HG02571 (cell line): ENCODE data around the gene DLD.
"Not testable (repeated sequence)": the region's sequence is repeated elsewhere in the genome, so short reads cannot be mapped to it uniquely, and the experiment has no call there.

Source experiments
- ATAC-seq: cut with Tn5 transposase; IDR thresholded peaks from one replicate; pipeline ENCODE4 v1.9.1; 2021; ENCODE audit warnings: mild to moderate bottlenecking, moderate library complexity; ENCODE audit not compliant: unreplicated experiment

Gene DLD

DNA sequence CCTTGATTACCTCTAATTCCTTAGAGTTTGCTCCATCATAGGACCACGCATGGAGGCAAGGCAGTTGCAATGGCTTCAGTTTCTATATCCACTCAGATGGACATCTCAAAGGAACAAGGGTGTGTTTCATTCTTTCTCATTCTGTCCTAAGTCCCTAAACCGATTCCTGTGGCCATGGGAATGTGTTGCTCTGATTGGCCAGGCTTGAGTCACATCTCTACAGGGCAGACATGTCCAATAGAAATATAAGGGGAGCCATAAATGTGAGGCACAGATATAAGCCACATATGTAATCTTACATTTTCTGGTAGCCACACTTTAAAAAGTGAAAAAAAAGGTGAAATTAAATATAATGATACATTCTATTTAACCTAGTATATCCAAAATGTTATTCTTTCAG lies 16.9 kb upstream of the DLD start:
- ATAC-seq, result no peak

DNA sequence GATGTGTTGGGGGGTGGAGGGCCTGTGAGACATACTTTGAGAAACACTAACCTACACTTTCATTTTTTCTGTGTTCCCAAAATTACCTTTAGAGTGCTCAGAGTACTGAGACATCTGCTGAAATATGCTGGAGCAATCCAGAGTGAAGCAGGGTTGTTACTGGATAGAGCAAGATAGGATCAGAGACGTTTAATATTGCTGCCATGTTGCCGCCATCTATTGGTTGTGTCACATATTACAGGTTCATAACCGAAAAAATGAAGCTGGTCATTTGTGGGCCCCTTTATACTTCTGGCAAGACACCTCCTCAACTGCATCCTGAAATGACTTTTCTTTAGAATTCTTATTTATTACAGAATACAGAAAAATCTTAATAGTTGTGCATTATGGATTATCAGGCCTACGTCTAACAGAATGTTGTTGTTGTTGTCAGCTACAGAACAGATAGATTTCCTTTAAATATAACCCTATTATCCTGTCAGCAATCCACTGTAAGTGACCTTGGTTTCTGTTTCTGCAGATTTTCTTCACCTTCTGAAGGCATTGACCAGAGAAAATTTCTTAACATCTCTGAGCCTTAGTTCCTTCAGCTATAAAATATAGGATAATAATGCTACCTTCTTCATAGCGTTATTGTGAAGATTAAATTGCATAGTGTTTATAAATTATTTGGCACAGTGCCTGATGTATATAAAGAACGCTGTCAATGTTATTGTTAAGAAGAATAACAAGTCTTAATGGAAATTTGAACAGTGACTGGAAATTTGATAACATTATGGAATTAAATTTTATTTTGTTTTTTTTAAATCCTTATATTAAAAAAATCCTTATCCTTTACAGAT lies 16.2 kb upstream of the DLD start:
- ATAC-seq, result no peak

DNA sequence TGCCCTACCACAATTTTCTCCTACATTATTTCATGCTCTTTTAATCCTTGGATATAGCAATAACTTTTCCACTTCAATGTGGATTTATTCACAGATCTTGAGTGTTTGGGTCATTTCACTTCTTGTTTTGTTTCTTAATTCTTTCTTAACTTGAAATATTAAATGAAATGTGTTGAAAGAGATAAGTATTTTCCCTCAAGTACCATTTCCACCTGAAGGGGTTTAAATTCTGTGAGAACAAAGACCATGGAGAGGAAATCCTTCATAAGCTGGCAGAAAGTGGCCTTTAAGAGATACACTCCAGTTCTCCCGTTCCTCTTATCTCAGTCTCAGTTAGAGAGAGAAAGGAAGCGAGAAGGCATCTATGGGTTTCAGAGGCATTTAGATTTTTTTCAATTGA lies 14.1 kb upstream of the DLD start:
- ATAC-seq, result no peak

DNA sequence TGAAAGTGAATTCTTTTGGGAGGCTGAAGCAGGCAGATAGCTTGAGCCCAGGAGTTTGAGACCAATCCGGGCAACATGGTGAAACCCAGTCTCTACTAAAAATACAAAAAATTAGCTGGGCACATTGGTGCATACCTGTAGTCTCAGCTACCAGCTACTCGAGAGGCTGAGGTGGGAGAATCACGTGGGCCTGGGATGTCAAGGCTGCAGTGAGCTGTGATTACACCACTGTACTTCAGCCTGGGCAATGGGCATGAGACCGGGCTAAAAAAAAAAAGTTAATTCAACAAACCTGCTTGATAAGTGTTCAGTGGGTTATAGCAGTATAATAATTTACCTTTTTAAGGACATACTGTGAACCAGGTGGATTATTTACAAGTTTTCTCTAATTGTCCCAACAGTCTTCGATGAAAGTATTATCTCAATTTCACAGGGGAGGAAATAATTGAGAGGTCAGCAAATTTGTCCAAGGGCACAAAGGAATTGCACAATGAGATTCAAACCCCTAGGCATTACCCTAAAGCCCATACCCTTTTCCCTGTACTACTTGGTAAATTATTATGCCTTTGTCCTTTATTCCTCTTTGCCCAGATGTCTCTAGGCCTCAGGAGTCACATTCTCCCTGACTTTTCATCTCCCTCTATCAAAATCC lies 13.1 kb upstream of the DLD start:
- no peak for ATAC-seq

DNA sequence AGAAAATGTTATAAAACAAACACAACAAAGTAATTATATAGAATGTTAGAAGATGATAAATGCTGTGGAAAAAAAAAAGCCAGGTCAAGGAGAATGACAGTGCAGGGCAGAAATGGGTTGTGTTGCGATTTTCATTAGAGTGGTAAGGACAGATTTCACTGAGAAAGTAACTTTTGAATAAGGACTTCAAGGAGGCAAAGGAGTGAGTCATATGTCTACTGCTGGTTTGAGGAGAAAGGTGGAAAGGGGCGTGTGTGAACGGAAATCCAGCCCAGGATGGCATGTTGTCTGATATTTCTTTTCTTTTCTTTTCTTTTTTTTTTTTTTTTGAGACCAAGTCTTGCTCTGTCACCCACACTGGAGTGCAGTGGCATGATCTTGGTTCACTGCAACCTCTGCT lies 12.3 kb upstream of the DLD start:
- no peak for ATAC-seq

DNA sequence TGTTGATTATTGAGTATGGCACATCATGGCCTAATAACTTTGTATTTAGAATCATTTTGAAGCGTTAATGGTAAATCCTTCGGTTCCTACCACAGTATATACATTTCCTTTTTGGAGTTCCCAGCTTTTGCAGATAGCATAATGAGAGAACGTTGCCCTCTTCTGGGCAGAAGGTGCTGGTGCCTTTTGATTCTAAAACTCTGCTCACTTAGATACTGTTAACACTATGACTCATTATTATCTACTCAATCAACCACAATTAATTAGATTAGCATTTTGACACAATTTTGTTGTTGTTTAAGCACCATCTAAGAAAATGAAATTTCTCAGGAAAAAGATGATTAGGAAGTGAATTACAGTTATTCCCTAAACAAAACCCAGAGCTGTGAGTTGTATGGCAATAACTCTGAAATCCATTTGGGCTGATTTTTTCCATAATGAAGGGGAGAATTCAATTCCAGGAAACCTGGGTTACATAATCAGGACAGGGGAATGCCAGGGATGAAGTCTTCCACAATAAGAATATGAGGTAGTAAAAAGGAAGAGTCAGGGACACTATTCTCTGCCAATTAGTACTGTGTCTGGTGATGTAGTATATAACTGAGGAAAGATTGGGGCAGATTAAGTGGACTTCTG lies 11.5 kb upstream of the DLD start:
- ATAC-seq, result peak; percentile 79

DNA sequence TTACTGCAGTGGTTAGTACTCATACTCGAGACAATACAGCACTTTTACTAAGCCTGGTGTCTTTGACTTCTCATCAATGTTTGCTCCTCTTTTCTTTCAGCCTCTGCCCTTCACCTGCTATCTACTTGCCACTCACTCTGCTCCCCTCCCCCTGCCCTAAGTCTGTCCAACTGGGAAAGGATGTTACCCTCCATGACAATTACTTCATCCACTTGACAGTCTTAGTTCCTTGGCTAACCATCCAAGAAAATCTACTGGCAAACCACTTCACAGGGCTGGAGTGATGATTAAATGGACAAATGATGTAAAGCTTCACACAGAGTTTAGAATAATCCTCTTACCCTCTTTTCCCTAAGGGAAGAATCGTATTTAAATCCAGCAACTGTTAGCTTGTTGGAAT lies 8.2 kb upstream of the DLD start:
- ATAC-seq, result no peak

DNA sequence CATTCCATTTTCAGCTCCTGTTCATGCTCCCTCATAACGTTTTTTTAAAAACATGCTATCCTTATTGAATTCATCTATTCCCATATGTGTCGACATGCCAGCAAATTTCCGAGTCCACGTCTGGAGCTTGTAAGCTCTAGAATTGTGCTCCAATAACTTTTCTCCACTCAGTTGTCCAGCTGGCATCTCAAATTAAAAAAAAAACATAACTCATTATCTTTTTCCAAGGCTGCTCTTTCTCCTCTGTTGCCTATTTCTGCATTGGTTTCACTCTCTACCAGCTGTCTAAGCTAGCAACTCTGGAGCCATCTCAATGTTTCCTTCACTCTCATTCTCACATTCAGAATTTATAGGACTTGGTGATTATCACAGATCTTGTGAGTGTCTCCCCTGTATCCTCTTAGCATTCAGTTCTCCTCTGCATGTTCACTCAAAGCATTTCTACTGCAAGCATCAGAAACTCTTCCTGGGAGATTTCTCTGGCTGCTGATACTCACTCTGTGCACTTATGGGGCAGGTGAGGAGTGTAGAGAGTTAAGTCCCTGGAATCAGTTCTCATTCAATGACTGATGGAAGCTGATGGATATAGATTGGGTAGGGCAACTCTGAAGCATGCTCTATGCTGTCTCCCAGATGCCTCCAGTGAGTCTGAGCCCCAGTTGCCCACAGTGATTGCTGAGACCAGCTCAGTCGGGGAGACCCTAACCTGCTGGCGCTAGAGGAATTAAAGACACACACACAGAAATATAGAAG lies 6.7 kb upstream of the DLD start:
- ATAC-seq, result no peak

DNA sequence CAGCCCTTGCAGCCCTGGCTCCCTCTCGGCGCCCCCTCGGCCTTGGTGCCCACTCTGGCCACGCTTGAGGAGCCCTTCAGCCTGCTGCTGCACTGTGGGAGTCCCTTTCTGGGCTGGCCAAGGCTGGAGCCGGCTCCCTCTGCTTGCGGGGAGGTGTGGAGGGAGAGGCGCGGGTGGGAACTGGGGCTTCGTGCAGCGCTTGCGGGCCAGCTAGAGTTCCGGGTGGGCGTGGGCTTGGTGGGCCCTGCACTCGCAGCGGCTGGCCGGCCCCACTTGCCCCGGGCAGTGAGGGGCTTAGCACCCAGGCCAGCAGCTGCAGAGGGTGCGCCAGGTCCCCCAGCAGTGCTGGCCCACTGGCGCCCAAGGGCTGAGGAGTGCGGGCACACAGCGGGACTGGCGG lies 3.2 kb upstream of the DLD start:
- not testable (repeated sequence) for ATAC-seq

DNA sequence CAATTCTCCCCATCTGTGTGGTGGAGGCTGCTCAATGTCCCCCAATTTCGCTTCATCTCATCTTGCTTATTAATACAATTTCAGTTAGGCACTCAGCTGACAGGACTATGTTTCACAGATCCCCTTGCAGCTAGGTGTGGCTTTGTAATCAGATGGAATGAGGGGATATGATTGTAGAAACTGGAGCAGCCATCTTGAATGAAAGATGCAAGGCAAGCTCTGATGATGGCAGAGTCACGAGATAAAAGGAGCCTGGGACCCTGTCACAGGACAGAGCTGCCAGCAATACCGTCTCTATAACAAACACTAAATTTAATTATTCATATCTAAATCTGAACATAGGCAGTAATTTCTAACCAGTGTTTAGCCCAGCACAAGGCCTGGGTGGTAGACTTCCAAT lies 991 bp upstream of the DLD start:
- ATAC-seq, result no peak

DNA sequence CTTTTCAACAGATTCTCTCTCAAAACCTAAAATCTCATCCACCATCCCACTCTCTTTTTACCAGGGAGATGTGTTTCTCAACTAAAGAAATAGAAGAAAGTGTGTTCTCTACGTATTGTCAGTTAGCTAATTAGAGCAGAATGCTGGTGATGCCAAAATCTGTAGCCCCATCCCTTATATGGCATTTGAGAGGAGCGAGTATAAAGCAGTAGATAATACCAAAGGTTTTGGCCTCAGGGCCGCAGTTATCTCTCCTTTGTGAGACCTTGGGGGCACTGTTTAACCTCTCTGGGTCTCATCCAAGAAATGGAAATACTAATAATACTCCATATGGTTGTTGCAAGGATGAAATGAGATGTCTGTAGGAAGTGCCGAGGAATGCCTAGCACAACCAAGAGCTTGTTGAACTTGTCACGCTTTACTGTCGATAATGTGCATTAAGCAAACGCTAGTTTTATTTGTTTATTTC lies 456 bp upstream of the DLD start:
- peak; percentile 5 for ATAC-seq

DNA sequence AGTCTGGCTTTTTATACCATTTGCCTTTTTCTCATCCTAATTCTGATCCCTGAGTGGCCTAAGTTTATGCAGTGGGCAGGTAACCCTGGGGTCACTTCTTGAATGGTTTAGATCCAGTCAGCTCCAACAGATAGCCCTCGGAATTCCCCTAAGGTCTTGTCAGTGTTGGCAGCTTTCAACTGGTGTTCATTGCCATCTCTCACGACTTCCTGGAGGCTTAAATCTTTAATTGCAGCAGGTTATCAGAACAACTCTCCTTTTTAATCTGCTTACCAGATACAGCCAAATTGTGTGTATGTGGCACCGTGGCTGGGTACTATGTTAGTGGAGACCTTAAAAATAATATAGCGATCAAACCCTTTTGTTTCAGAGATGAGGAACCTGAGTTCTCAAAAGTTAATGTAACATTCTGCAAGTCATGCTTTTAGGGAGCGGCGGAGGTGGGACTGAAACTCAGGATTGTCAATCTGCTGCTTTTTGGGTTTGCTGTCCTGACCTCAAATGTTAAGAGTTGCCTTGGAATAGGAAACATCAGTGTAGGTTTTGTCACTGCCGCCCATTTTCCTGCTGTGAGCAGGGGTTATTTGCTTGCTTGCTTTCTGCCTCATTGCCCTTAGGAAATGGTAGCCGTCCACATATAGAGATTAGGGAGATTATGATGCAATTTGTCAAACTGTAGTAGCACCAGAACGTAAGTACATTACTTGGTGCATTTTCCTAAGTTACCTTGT lies 818 bp downstream of the DLD start:
- peak; percentile 10 for ATAC-seq

DNA sequence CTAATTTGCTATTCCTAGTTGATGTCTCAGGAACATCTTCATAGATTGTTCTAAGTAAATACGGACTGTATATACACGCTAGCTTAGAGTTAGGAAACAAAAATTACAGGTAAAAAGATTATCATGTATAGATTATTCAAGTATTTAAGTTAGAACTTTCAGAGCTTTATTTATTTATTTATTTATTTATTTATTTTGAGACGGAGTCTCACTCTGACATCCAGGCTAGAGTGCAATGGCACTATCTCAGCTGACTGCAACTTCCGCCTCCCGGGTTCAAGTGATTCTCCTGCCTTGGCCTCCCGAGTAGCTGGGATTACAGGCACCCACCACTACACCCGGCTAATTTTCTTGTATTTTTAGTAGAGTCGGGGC lies 1.4 kb downstream of the DLD start:
- ATAC-seq, result not testable (repeated sequence)

DNA sequence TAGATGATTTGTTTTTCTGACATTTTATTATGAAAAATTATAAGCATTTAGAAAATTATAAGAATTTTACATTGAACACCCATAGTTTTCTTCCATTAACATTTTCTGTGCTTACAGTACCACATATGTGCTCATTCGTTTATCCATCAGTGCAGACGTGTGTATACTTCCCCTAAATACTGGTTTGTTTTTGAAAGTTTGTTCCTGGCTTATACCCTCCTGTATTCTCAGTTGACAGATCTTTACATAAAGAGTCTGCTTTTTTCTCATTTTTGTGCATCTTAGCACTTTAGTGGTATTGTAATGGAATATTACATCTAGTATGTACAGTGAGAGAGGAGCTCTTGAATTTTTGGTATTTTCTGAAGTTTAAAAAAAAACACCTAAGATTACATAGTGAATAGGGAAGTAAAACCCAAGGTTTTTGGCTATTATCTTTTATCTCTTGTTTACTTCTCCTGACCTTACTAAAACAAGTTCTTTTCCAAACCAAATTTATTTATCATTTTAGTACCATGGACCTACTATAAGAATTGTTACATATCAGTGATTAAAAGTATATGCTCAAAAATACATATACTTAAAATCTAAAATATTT lies 8.1 kb downstream of the DLD start:
- no peak for ATAC-seq

DNA sequence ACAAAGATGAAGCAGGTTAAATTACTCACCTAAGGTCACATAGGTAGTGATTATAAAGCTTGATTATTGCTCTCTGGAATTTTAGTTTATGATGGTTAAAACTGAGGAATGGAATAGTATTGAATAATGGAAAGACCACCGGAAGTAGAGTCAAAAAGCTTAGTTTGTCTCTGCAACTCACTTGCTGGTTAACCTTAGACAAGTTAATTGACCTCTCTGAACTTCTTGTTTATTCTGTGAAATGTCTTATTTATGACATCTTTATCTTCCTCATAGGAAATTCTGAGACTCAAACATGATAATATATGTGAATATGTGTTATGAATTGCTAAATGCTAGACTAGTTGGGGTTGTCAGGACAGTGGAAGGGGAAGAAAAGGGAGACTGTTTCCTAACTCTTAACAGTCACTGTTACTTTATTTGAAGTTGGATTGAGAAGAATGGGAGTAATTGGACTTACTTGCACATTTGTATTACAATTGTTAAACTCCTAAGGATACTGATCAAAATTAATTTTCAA lies 9.6 kb downstream of the DLD start:
- no peak for ATAC-seq

DNA sequence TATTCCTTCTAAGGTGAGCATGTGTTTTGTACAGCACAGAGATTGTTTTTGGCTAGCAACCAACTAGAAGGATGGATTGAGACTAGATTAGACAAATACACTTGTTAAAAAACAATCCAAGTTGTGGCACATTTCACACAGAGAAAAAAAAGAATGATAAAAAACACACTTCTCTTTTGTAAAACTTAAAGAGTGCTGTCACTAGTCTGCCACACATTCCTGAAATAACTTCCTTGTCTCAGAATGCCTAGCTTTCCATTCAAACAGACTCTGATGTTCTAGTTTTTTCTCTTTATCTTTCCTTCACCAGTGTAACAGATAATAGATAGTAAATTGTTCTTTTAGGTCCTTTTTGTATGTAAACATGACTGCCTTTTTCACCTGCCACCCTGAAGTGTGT lies 11.4 kb downstream of the DLD start:
- no peak for ATAC-seq

DNA sequence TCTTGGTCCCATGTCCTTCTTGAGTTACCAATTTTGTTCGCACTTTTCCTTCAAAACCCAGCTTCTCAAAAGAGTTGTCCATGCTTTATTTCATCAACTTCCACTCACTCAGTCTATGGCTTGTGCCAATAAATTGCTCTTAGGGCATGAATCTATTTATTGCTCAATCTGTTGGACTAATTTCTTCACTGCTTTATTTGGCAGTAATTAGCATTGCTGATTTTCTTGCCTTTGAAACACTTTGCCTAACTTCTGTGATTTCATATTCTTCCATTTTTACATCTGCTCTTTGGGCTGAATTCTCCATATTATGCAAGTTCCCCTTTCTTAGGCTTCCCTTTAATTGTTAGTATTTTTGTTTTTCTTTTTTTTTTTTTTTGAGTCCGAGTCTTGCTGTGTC lies 16.8 kb downstream of the DLD start:
- no peak for ATAC-seq

DNA sequence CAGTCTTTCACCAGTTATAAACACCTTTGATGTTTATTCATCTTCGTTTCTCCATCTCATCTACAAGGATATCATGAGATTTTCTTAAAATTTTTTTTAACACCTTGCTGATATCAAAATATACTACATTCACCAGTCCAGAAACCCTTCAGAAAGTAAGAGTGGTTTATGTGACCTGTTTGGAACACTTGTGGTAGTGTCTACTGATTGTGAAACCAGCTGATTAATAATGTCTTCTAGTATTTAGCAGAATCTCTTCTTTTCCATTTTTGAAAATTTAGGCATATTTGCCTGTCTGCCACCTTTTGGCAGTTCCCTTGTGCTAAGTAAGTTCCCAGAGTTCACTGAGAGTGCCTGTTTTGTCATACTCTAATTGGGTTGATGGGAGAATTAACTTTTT lies 18.5 kb downstream of the DLD start:
- ATAC-seq, result no peak

DNA sequence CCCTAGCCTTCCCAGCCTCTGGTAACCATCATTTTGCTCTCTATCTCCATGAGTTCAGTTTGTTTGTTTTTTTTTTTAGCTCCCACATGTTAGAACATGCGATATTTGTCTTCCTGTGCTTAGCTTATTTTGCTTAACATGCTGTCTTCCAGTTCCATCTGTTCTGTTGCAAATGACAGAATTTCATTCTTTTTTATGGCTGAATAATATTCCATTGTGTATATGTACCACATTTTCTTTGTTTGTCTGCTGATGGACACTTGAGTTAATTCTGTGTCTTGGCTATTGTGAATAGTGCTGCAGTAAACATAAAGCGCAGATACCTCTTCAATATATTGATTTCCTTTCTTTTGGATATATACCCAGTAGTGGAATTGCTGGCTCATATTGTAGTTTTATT lies 21.0 kb downstream of the DLD start:
- no peak for ATAC-seq

DNA sequence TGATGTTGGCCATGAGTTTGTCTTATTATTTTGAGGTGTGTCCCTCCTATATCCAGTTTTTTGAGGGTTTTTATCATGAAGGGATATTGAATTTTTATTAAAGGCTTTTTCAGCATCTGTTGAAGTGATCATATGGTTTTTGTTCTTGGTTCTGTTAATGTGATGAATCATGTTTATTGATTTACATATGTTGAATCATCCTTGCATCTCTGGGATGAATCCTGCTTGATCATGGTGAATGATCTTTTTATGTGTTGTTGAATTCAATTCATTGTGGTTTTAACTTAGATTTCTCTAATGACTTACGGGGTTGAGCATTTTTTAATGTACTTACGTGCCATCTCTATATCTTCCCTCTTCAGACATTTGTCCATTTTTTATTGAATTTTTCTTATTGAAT lies 22.9 kb downstream of the DLD start:
- ATAC-seq, result no peak
